HCT116 (cell line): ENCODE results near the gene DHX57. TPM values are rescaled to one million over a fixed set of nuclear protein-coding genes. Genes with fewer than 3 reads are reported as not detected.

ENCODE experiments used
- ATAC-seq: fragments of 200-7000 bp; cut with Tn5 transposase; 2 replicates; pipeline ENCODE4 v1.9.1; 2020; ENCODE audit warnings: mild to moderate bottlenecking, moderate library complexity
- BruUV-seq: library from RNA; stranded (reverse); fragments of 400-500 nt; replicated peaks from 2 replicates; lab custom pipeline; 2021; lab: Mats Ljungman, UMichigan
- CTCF ChIA-PET: fragments of 300-600 bp; sonication (Branson Sonifier 250); formaldehyde crosslinking; loops from one replicate; lab custom pipeline; 2021; ENCODE audit warnings: antibody characterized with exemption; lab: Charles Lee
- POLR2A ChIA-PET: fragments of 300-600, 350-600 bp; sonication (Branson Sonifier 250); formaldehyde crosslinking; loops from one replicate; lab custom pipeline; 2021; ENCODE audit warnings: antibody characterized with exemption; lab: Charles Lee
- RAD21 ChIA-PET, 2 experiments: fragments of 300-600 bp; sonication (Branson Sonifier 250); formaldehyde crosslinking; loops; one replicate each; lab custom pipeline; 2023; ENCODE audit warnings: low total read pairs in 2 of 2; ENCODE audit not compliant: uncharacterized antibody in 2 of 2, unreplicated experiment in 2 of 2, low non-redundant PET in 1 of 2; lab: Charles Lee
- DNase-seq: peaks from one replicate; pipeline ENCODE4 v3.0.0-alpha.2; 2010; ENCODE audit warnings: low read depth, low spot score
- H2AFZ ChIP-seq: fragments of 200-600 bp; shearing (Covaris generic), sonication (generic); 2 replicates; pipeline ENCODE4 v1.6.1; 2017; ENCODE audit warnings: low read depth, mixed run types, mixed read lengths, antibody characterized with exemption, low read length; ENCODE audit not compliant: poor library complexity, severe bottlenecking
- H3K27ac ChIP-seq: 2 replicates; pipeline ENCODE4 v1.5.1; 2012; ENCODE audit warnings: low read depth, low read length
- H3K27me3 ChIP-seq: fragments of 200-600 bp; sonication (generic); 2 replicates; pipeline ENCODE4 v1.6.1; 2016; ENCODE audit warnings: mixed run types, low read length, mixed read lengths; ENCODE audit not compliant: insufficient read depth
- H3K36me3 ChIP-seq, 2 experiments: fragments of 200-500 bp in 1 of 2; fragments of 200-600 bp in 1 of 2; sonication (Bioruptor generic) in 1 of 2; sonication (generic) in 1 of 2; 2 replicates each; pipeline versions ENCODE4 v1.5.1 to v1.6.1; 2014 to 2016; ENCODE audit warnings: low read length in 2 of 2, inconsistent platforms in 1 of 2, mixed read lengths in 1 of 2, mixed run types in 1 of 2; ENCODE audit not compliant: insufficient read depth in 2 of 2, control insufficient read depth in 1 of 2
- H3K4me1 ChIP-seq, 2 experiments: fragments of 200-600 bp in 1 of 2; sonication (generic) in 1 of 2; 2 replicates each; pipeline versions ENCODE4 v1.5.1 to v1.6.1; 2012 to 2017; ENCODE audit warnings: low read length in 2 of 2, inconsistent platforms in 1 of 2, mild to moderate bottlenecking in 1 of 2, mixed read lengths in 1 of 2, mixed run types in 1 of 2, moderate library complexity in 1 of 2; ENCODE audit not compliant: insufficient read depth in 2 of 2, control insufficient read depth in 1 of 2
- H3K4me2 ChIP-seq: fragments of 200-600 bp; sonication (generic); 2 replicates; pipeline ENCODE4 v1.6.1; 2017; ENCODE audit warnings: mixed run types, low read length, mixed read lengths
- H3K4me3 ChIP-seq, 2 experiments: fragments of 200-600 bp in 1 of 2; sonication (generic) in 1 of 2; replicated peaks in 1 of 2; 2 replicates each; pipeline ENCODE4 v1.5.1; 2011 to 2016; ENCODE audit warnings: low read length in 2 of 2, control low read depth in 1 of 2, low read depth in 1 of 2, mild to moderate bottlenecking in 1 of 2, mixed read lengths in 1 of 2, mixed run types in 1 of 2
- H3K79me2 ChIP-seq: fragments of 200-600 bp; sonication (generic); 2 replicates; pipeline ENCODE4 v1.6.1; 2017; ENCODE audit warnings: mild to moderate bottlenecking, mixed run types, low read length, moderate library complexity, mixed read lengths; ENCODE audit not compliant: insufficient read depth
- H3K9ac ChIP-seq: fragments of 200-600 bp; sonication (generic); 2 replicates; pipeline ENCODE4 v1.6.1; 2016; ENCODE audit warnings: low read length, mixed read lengths
- H3K9me2 ChIP-seq: fragments of 200-600 bp; sonication (generic), shearing (Covaris generic); 2 replicates; pipeline ENCODE4 v1.6.1; 2017; ENCODE audit warnings: mixed run types, mild to moderate bottlenecking, moderate library complexity; ENCODE audit not compliant: insufficient read depth
- H3K9me3 ChIP-seq, 2 experiments: fragments of 200-500 bp in 1 of 2; fragments of 200-600 bp in 1 of 2; sonication (Bioruptor generic) in 1 of 2; sonication (generic) in 1 of 2; 2 replicates each; pipeline ENCODE4 v1.6.1; 2014 to 2017; ENCODE audit warnings: low read length in 2 of 2, mixed read lengths in 2 of 2, inconsistent platforms in 1 of 2, low read depth in 1 of 2, mild to moderate bottlenecking in 1 of 2, mixed run types in 1 of 2, moderate library complexity in 1 of 2; ENCODE audit not compliant: control insufficient read depth in 1 of 2, insufficient read depth in 1 of 2
- H4K20me1 ChIP-seq: fragments of 200-600 bp; sonication (generic), shearing (Covaris generic); 2 replicates; pipeline ENCODE4 v1.6.1; 2017; ENCODE audit warnings: mixed run types, mild to moderate bottlenecking, moderate library complexity; ENCODE audit not compliant: insufficient read depth
- ATF3 ChIP-seq: IDR thresholded peaks from 2 replicates; pipeline ENCODE4 v1.6.1; 2012
- CBX3 ChIP-seq: IDR thresholded peaks from 2 replicates; pipeline ENCODE4 v1.6.1; 2012; ENCODE audit warnings: low read depth
- EGR1 ChIP-seq: IDR thresholded peaks from 2 replicates; pipeline ENCODE4 v1.6.1; 2012; ENCODE audit warnings: low read depth
- ELF1 ChIP-seq: IDR thresholded peaks from 2 replicates; pipeline ENCODE4 v1.6.1; 2012; ENCODE audit warnings: low read depth, borderline replicate concordance
- EZH2 ChIP-seq: fragments of 200-600 bp; sonication (generic); IDR thresholded peaks from 2 replicates; pipeline ENCODE4 v1.6.1; 2017; ENCODE audit warnings: antibody characterized with exemption, mixed run types
- JUND ChIP-seq: IDR thresholded peaks from 2 replicates; pipeline ENCODE4 v1.6.1; 2012
- POLR2A ChIP-seq: IDR thresholded peaks from 2 replicates; pipeline ENCODE4 v1.7.0; 2011; ENCODE audit warnings: borderline replicate concordance; ENCODE audit not compliant: insufficient read depth, insufficient read length; ENCODE audit errors: extremely low read depth
- RAD21 ChIP-seq: IDR thresholded peaks from 2 replicates; pipeline ENCODE4 v1.6.1; 2012; ENCODE audit warnings: low read depth, mild to moderate bottlenecking
- REST ChIP-seq: IDR thresholded peaks from 2 replicates; pipeline ENCODE4 v1.6.1; 2012; ENCODE audit warnings: low read depth
- SIN3A ChIP-seq: IDR thresholded peaks from 2 replicates; pipeline ENCODE4 v1.6.1; 2012; ENCODE audit warnings: low read depth
- TCF7L2 ChIP-seq: IDR thresholded peaks from 2 replicates; pipeline ENCODE4 v1.7.0; 2011; ENCODE audit warnings: borderline replicate concordance, inconsistent platforms; ENCODE audit not compliant: insufficient read depth, insufficient read length; ENCODE audit errors: extremely low read depth
- YY1 ChIP-seq: IDR thresholded peaks from 2 replicates; pipeline ENCODE4 v1.6.1; 2011; ENCODE audit warnings: low read length, low read depth, moderate library complexity, mild to moderate bottlenecking; ENCODE audit not compliant: insufficient replicate concordance; ENCODE audit errors: extremely low read depth
- ZNF274 ChIP-seq: fragments of 200-500 bp; sonication (Bioruptor generic); IDR thresholded peaks from 2 replicates; pipeline ENCODE4 v1.6.1; 2014; ENCODE audit warnings: mild to moderate bottlenecking, low read depth, low read length, inconsistent platforms
- intact Hi-C: fragments of 100-400 bp; cut with micrococcal nuclease; formaldehyde crosslinking; loops from 2 replicates; pipeline ENCODE4 v1.10.0; 2022
- total RNA-seq: library from RNA; stranded (reverse); gene quantifications from one replicate; pipeline ENCODE4 v1.2.1, GENCODE V29; 2021; ENCODE audit not compliant: unreplicated experiment

DHX57 gene
- total RNA-seq, 1 experiment from 2014 or later = 19.4 TPM

- Histone ChIP-seq H3K4me1 (peaks cover 4 to 9% of the 10 kb centered on the region in 2 experiments), H3K9me3 (no peaks in the 10 kb centered on the region), H3K79me2 (no peaks in the 10 kb centered on the region), H4K20me1 (no peaks in the 10 kb centered on the region), H3K4me3 (no peak overlapping the region), H3K9me2 (no peaks in the 10 kb centered on the region), H3K36me3 (peaks cover 3 to 5% of the 10 kb centered on the region in 2 experiments; a peak in 2 of 4 replicates), H3K9ac (no peak overlapping the region), H2AFZ (no peak overlapping the region), H3K27ac (no peak overlapping the region), H3K27me3 (no peaks in the 10 kb centered on the region), H3K4me2 (no peak overlapping the region)
- no peak for DNase-seq
- BruUV-seq = no TSS peak
- CTCF ChIA-PET = no interaction called here
- RAD21 ChIA-PET = no interaction called here
- intact Hi-C loops = loop anchor here (5.0 to 10.0 kb wide), 2 partner anchors 248 to 295 kb away; no protein-coding TSS in a partner anchor
- ATAC-seq = no peak
- POLR2A ChIA-PET = no interaction called here
- TF ChIP-seq POLR2A (no peak), CBX3 (no peak), YY1 (no peak), TCF7L2 (no peak), ATF3 (no peak), RAD21 (no peak), EGR1 (no peak), ELF1 (no peak), REST (no peak), EZH2 (no peak), JUND (no peak), ZNF274 (no peak), SIN3A (no peak)
Measured at GRCh38 chr2:38829971-38830370, 45.8 kb downstream of the DHX57 start.
